ENCODE measurements around the gene BRCC3.

GRCh38 chrX:155086202-155086840, 15.0 kb downstream of the BRCC3 start:
- TF ChIP-seq ZBTB43 (CRISPR knock-in tag; conservative IDR thresholded peaks at IDR 0.05) = no peak
- TF ChIP-seq CHD2 (IDR thresholded peaks at IDR 0.05; ENCODE audit: low read depth, low read length) = no peak
- no peak for TF ChIP-seq TCF7L2 (IDR thresholded peaks at IDR 0.05; ENCODE audit: low read depth, low read length)

Measured in HepG2 (cell line).